ENCODE results near the gene RPL28. TPM values are rescaled to one million over a fixed set of nuclear protein-coding genes. Genes with fewer than 3 reads are reported as not detected.

Gene RPL28
- total RNA-seq, 2 donors from 2014 or later = 1,106 to 1,518 TPM

GRCh38 chr19:55373306-55373992 is 12.3 kb upstream of the RPL28 start:
- H3K27me3 Mint-ChIP-seq = peaks cover 25 to 35% of the 10 kb centered on the region in 2 donors
- H3K4me3 Mint-ChIP-seq = no peak overlapping the region
- DNase-seq (ENCODE audit: low spot score) (no peak), ATAC-seq (no peak)
- no peak overlapping the region for H3K27ac Mint-ChIP-seq
- no peaks in the 10 kb centered on the region for H3K9me3 Mint-ChIP-seq
- H3K4me1 Mint-ChIP-seq (ENCODE audit: low read depth in 2 of 2) = peaks cover 0 to 8% of the 10 kb centered on the region in 2 donors
- no peaks in the 10 kb centered on the region for H3K36me3 Mint-ChIP-seq

DNA sequence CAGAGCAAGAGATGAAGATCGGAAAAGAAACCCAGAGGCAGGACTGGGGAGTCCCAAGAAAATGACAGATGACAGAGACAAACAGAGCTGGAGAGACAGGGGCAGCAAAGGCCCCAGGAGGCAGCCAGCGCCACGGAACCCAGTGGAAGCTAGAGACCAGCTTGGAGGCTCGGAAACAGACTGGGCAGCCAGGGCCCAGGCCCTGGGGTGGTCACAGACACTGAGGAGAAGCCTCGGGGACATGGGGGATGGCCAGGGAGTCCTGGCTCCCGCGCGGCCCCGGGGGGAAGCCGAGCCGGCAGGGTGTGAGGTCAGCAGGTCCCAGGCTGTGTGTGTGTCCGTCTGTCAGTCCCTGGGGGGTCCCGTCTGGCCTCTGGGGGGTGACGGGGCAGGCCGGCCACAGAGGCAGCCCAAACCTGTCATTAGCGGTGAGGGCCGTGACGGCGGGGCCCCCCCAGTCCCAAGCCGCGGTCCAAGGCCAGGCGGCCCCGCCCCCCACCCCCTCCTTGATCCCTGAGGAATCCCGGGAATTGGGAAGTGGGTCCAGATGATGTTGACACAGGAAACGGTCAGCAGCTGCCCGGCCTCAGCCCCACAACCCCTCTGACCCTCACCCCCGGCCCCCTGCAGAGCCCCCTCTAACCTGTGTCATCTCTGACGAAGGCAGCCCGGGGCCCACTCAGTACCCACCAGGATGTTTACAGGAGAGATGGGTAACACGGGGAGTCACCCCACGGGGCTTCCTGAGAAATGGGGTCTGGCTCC is 11.6 kb upstream of the RPL28 start:
- no peaks in the 10 kb centered on the region for H3K36me3 Mint-ChIP-seq

DNA sequence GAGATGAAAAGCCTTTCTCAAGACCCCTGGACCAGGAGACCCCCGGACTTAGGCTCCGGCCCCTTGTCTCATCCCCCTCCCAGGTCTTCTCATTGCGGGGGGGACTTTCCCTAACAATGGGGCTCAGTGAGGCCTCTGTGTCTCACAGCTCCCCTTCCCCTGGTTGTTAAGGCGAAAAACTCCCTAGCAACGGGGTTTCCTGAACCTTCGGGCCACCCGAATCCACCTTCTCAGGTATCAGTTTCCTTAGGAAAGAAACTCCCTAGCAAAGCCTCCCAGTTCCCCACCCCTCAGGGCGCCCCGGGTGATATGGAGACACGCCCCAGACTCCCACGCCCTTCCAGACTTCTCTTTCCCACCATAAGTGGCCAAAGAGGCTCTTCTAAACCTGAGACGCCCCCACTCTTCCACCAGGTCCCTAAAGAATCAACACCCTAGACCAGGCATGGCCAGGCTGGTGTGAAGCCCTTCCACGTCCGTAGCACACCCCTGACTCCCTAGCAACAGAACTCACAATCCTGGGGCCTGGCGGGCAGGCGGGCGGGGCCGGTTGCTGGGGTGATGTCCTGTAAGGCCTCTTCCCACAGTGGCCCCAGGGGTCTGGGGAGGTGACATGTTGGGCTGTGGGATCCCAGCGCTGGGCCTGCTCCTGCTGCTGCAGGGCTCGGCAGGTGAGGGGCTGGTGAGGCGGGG is 9.3 kb upstream of the RPL28 start, which contains the start of gene TMEM190:
Gene TMEM190, plus strand, starts transcription at position 586 of the 693 bp plus-strand sequence. Its CDS starts 28 bp downstream, at position 614.
- DNase-seq (ENCODE audit: low spot score) (no peak), ATAC-seq (no peak)
- Mint-ChIP-seq H3K4me3 (no peak within 1 kb of the TSS), H3K27ac (no peak within 1 kb of the TSS), H3K27me3 (peaks cover 13 to 17% of the 10 kb centered on the region in 2 donors), H3K4me1 (ENCODE audit: low read depth in 2 of 2) (peaks cover 0 to 5% of the 10 kb centered on the region in 2 donors), H3K9me3 (no peaks in the 10 kb centered on the region), H3K36me3 (no peaks in the 10 kb centered on the region)

More for the DNA sequence above, 11.6 kb upstream of the RPL28 start:
- DNase-seq (ENCODE audit: low spot score) (no peak), ATAC-seq (no peak)
- Mint-ChIP-seq H3K9me3 (no peaks in the 10 kb centered on the region), H3K27ac (no peak overlapping the region), H3K27me3 (peaks cover 25 to 35% of the 10 kb centered on the region in 2 donors), H3K4me1 (ENCODE audit: low read depth in 2 of 2) (peaks cover 0 to 8% of the 10 kb centered on the region in 2 donors), H3K4me3 (no peak overlapping the region)

- DNase-seq (ENCODE audit: low spot score) (no peak), ATAC-seq (no peak)
- no peaks in the 10 kb centered on the region for H3K9me3 Mint-ChIP-seq
- no peaks in the 10 kb centered on the region for H3K36me3 Mint-ChIP-seq
- no peak overlapping the region for H3K27ac Mint-ChIP-seq
- H3K4me1 Mint-ChIP-seq (ENCODE audit: low read depth in 2 of 2) = peaks cover 11 to 16% of the 10 kb centered on the region in 2 donors
- H3K27me3 Mint-ChIP-seq = peaks cover 8% of the 10 kb centered on the region in 2 donors
- no peak overlapping the region for H3K4me3 Mint-ChIP-seq
These were observed 8.2 kb upstream of the RPL28 start for GRCh38 chr19:55377356-55378131.

DNA sequence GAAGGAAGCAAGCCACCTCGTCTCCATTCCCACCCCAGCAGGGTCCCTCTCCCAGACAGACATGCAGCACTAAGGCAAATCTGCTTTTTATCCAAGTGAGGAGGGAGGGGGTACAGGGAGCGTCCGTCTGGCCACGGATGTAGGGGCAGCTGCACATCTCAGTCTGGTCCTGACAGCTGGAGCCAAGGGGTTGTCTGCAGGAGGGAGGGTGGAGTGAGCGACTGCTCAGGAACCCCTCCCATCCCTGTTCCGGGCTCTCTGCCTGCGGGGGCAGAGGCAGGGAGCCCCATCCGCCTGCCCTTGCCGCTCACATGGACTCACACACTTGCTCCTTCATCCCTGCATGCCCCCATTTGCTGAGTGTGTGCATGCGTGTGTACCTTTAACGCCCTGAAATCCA is 6.6 kb upstream of the RPL28 start:
- no peak for ATAC-seq
- H3K27me3 Mint-ChIP-seq = peaks cover under 1 to 4% of the 10 kb centered on the region in 2 donors
- no peak for DNase-seq (ENCODE audit: low spot score)
- H3K4me3 Mint-ChIP-seq = no peak overlapping the region
- no peak overlapping the region for H3K27ac Mint-ChIP-seq
- H3K36me3 Mint-ChIP-seq = no peaks in the 10 kb centered on the region
- peaks cover 17 to 18% of the 10 kb centered on the region in 2 donors for H3K4me1 Mint-ChIP-seq (ENCODE audit: low read depth in 2 of 2)
- H3K9me3 Mint-ChIP-seq = no peaks in the 10 kb centered on the region

- H3K4me3 Mint-ChIP-seq = peak overlapping the region; percentile 68
- peaks cover 11% of the 10 kb centered on the region for H3K36me3 Mint-ChIP-seq
- H3K4me1 Mint-ChIP-seq (ENCODE audit: low read depth in 2 of 2) = peaks cover 38 to 43% of the 10 kb centered on the region in 2 donors
- no peaks in the 10 kb centered on the region for H3K9me3 Mint-ChIP-seq
- DNase-seq (ENCODE audit: low spot score) (no peak), ATAC-seq (no peak)
- H3K27me3 Mint-ChIP-seq = no peaks in the 10 kb centered on the region
- peak overlapping the region; percentile 54 to 80 for H3K27ac Mint-ChIP-seq
These were observed 3.7 kb upstream of the RPL28 start for GRCh38 chr19:55382013-55382412.

- no peak for DNase-seq (ENCODE audit: low spot score)
- peak overlapping the region; percentile 54 to 80 for H3K27ac Mint-ChIP-seq
- peaks cover 42 to 48% of the 10 kb centered on the region in 2 donors for H3K4me1 Mint-ChIP-seq (ENCODE audit: low read depth in 2 of 2)
- H3K4me3 Mint-ChIP-seq = peak overlapping the region; percentile 68
- no peak for ATAC-seq
- no peaks in the 10 kb centered on the region for H3K27me3 Mint-ChIP-seq
- H3K36me3 Mint-ChIP-seq = peaks cover 11% of the 10 kb centered on the region
- H3K9me3 Mint-ChIP-seq = no peaks in the 10 kb centered on the region
These were observed 3.1 kb upstream of the RPL28 start for GRCh38 chr19:55382522-55383054.

DNA sequence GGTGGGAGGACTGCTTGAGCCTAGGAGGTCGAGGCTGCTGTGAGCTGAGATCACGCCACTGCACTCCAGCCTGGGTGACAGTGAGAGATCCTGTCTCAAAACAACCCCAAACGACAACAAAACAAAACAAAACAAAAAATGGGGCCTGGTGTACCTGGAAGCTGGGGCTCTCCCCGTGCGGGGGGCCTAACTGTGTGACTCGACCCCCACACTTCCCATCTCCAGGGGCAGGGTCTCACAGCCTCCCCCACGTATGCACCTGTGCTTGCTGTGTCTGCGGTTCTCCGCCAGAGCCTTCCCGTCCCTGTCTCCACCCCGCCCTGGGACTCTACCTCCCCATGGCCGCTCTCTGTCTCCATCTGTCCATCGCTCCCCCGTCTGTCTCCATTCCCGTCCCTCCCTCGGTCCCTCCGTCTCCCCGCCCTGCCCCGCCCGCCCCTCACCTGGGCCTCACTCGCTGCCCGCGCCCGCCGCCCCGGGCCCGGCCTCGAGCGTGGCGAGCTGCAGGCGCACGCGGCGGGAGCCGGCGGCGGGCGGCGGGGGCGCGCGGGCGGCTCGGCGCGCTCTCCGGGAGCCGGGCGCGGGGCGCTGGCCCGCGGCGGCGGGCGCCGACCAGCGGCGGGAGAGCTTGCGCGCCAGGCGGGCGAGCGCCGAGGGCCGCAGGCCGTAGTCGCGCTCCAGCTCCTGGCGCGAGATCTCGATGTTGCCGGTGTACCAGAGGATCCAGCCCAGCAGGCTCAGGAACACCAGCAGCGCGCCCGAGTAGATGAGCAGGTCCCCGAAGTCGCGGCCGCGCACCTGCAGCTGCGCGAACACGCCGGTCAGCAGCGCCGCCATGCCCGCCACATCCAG is 2.2 kb upstream of the RPL28 start:
- Mint-ChIP-seq H3K4me1 (ENCODE audit: low read depth in 2 of 2) (peaks cover 47 to 51% of the 10 kb centered on the region in 2 donors), H3K36me3 (peaks cover 11% of the 10 kb centered on the region), H3K27me3 (no peaks in the 10 kb centered on the region), H3K9me3 (no peaks in the 10 kb centered on the region), H3K27ac (peak overlapping the region; percentile 54 to 80), H3K4me3 (peak overlapping the region; percentile 68)
- DNase-seq (ENCODE audit: low spot score) (no peak), ATAC-seq (peak; percentile 4 to 24)

DNA sequence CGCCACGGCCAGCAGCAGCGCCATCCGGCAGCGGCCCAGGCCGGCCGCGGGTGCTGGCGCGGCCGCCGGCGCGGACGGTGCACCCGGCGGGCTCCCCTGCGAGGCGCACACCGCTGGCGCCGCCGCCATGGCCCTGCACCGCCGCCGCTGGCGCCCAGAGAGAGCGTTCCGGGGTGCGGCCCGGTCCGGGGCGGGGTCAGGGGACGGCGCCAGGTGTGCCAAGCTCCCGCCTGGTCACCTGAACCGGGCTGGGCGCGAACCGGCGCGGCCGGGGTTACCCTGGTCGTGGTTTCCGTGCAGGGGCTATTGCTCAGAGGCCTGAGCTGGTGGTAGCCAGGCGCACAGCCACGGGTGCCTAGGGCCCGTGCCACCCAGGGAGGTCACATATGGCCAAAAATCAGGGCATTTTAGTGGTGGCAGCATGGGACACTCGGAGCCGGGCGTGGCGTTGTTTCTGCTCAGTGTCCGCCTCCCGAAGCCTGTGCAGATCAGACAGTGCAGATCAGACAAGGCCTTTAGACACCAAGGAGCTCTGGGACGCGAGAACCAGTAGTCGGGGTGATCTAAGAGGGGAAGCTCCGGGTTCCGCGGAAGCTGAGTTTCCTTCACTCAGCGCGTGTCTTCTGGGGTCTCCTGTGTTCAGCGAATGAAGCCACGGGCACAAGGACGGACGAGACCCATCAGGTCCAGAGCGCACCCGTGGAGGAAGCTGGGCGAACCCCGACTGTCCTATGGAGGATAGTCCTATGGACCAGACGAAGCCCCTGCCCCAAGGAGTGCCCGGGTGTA is 1.4 kb upstream of the RPL28 start, which contains the start of gene TMEM238:
Gene TMEM238, minus strand, starts transcription at position 162 of the 789 bp plus-strand sequence. Its CDS starts 33 bp downstream, at position 129.
- peak within 1 kb of the TSS; percentile 98 for H3K4me3 Mint-ChIP-seq
- no peaks in the 10 kb centered on the region for H3K9me3 Mint-ChIP-seq
- peaks cover 11% of the 10 kb centered on the region for H3K36me3 Mint-ChIP-seq
- peak within 1 kb of the TSS; percentile 98 to 99 for H3K27ac Mint-ChIP-seq
- DNase-seq (ENCODE audit: low spot score) = no peak
- no peaks in the 10 kb centered on the region for H3K27me3 Mint-ChIP-seq
- peak; percentile 2 to 8 for ATAC-seq
- peaks cover 53 to 55% of the 10 kb centered on the region in 2 donors for H3K4me1 Mint-ChIP-seq (ENCODE audit: low read depth in 2 of 2)

DNA sequence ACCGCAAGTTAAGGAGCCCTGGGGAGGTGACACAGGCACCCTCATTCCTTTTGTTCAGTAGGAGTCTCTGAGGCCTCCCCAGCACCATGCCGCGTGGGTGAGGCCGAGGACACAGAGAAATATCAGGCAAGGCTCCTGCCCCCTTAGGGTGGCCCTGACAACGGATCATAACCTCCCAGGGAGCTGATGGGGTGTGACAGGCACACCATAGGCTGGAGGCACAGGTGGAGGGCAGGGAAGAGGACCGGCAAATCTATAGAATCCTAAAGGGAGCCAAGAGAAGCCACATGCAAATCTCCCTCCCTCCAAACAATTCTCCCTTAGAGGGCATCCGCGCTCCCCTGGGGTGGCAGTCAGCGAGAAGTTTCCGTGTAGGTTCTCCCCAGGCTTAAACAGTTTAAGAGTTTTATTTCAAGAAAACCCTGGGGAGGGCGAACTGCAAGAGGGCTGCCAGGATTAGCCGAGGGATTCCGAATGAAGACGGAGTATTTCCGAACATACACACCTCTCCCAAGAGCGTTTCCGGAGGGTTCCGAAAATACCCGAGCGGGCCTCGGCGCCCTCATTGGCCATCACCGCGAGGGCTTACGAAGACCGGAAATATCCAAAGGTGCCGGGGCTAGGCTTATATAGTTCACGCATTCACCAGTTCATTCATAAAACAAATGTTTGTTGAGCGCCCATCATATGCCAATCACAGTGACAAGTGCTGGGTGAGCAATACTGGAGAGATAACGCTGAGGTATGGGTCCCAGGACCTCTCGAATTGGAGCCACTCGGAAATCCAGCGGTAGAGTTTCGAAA is 610 bp upstream of the RPL28 start:
- H3K36me3 Mint-ChIP-seq = peaks cover 11% of the 10 kb centered on the region
- H3K27ac Mint-ChIP-seq = peak overlapping the region; percentile 98 to 99
- H3K9me3 Mint-ChIP-seq = no peaks in the 10 kb centered on the region
- H3K27me3 Mint-ChIP-seq = no peaks in the 10 kb centered on the region
- ATAC-seq (peak; percentile 88 to 90), DNase-seq (ENCODE audit: low spot score) (peak; percentile 95)
- peaks cover 59 to 62% of the 10 kb centered on the region in 2 donors for H3K4me1 Mint-ChIP-seq (ENCODE audit: low read depth in 2 of 2)
- peak overlapping the region; percentile 98 for H3K4me3 Mint-ChIP-seq

GRCh38 chr19:55386493-55386971 is 800 bp downstream of the RPL28 start:
- H3K4me1 Mint-ChIP-seq (ENCODE audit: low read depth in 2 of 2) = peaks cover 62% of the 10 kb centered on the region in 2 donors
- peak overlapping the region; percentile 98 for H3K4me3 Mint-ChIP-seq
- no peak for DNase-seq (ENCODE audit: low spot score)
- H3K9me3 Mint-ChIP-seq = no peaks in the 10 kb centered on the region
- H3K36me3 Mint-ChIP-seq = peaks cover 11% of the 10 kb centered on the region
- H3K27me3 Mint-ChIP-seq = no peaks in the 10 kb centered on the region
- H3K27ac Mint-ChIP-seq = peak overlapping the region; percentile 98 to 99
- ATAC-seq = no peak
